Neural cell (in vitro differentiated cells): ENCODE results near the gene CCDC9B. TPM values are rescaled to one million over a fixed set of nuclear protein-coding genes. Genes with fewer than 3 reads are reported as not detected.

Experiments used
- H2AFZ ChIP-seq: fragments of 200-600, 300-800 bp; sonication (generic), shearing (Covaris generic); 2 replicates; pipeline ENCODE4 v1.6.0; 2014; ENCODE audit warnings: low read depth, mild to moderate bottlenecking, antibody characterized with exemption, low read length, moderate library complexity
- H3F3A ChIP-seq: fragments of 200-600 bp; shearing (Covaris generic); 2 replicates; pipeline ENCODE4 v1.6.1; 2016; ENCODE audit warnings: mild to moderate bottlenecking, moderate library complexity, mixed read lengths, antibody characterized with exemption, low read length; ENCODE audit not compliant: insufficient read depth, poor library complexity, severe bottlenecking
- H3K27ac ChIP-seq: fragments of 200-600, 300-800 bp; sonication (generic), shearing (Covaris generic); 2 replicates; pipeline ENCODE4 v1.5.1; 2014; ENCODE audit warnings: mild to moderate bottlenecking, low read length, moderate library complexity
- H3K27me3 ChIP-seq: fragments of 300-800, 200-600 bp; sonication (generic), shearing (Covaris generic); 2 replicates; pipeline ENCODE4 v1.6.0; 2014; ENCODE audit warnings: mild to moderate bottlenecking, low read depth, low read length, moderate library complexity; ENCODE audit not compliant: insufficient read depth
- H3K36me3 ChIP-seq: fragments of 300-800, 200-600 bp; sonication (generic), shearing (Covaris generic); 2 replicates; pipeline ENCODE4 v1.5.1; 2014; ENCODE audit warnings: mild to moderate bottlenecking, antibody characterized with exemption, low read length, moderate library complexity; ENCODE audit not compliant: insufficient read depth
- H3K4me2 ChIP-seq: fragments of 300-800, 200-600 bp; sonication (generic), shearing (Covaris generic); 2 replicates; pipeline ENCODE4 v1.6.0; 2014; ENCODE audit warnings: mild to moderate bottlenecking, low read length
- H3K4me3 ChIP-seq: fragments of 300-800, 200-600 bp; sonication (generic), shearing (Covaris generic); 2 replicates; pipeline ENCODE4 v1.5.1; 2014; ENCODE audit warnings: mild to moderate bottlenecking, low read length, moderate library complexity
- H3K79me2 ChIP-seq: fragments of 200-600 bp; shearing (Covaris generic); replicated peaks from 2 replicates; pipeline ENCODE4 v1.6.0; 2014; ENCODE audit warnings: mild to moderate bottlenecking, low read length, moderate library complexity; ENCODE audit not compliant: insufficient read depth
- H3K9ac ChIP-seq: fragments of 300-800, 200-600 bp; sonication (generic), shearing (Covaris generic); 2 replicates; pipeline ENCODE4 v1.6.1; 2016; ENCODE audit warnings: mild to moderate bottlenecking, low read length, mixed read lengths
- H3K9me2 ChIP-seq: fragments of 200-600 bp; shearing (Covaris generic); 2 replicates; pipeline ENCODE4 v1.6.1; 2016; ENCODE audit warnings: mild to moderate bottlenecking, low read length, mixed read lengths; ENCODE audit not compliant: insufficient read depth
- H3K9me3 ChIP-seq: fragments of 200-600, 300-800 bp; sonication (generic), shearing (Covaris generic); 2 replicates; pipeline ENCODE4 v1.6.1; 2016; ENCODE audit warnings: mild to moderate bottlenecking, mixed run types, low read length, moderate library complexity, mixed read lengths
- H4K20me1 ChIP-seq: fragments of 200-600 bp; shearing (Covaris generic); 2 replicates; pipeline ENCODE4 v1.6.1; 2016; ENCODE audit warnings: mild to moderate bottlenecking, mixed run types; ENCODE audit not compliant: insufficient read depth
- CTCF ChIP-seq: fragments of 450-650 bp; IDR thresholded peaks from 2 replicates; pipeline ENCODE4 v1.5.1; 2014; ENCODE audit warnings: antibody characterized with exemption, mild to moderate bottlenecking, moderate library complexity; ENCODE audit not compliant: poor library complexity, severe bottlenecking
- EP300 ChIP-seq: fragments of 450-650 bp; conservative IDR thresholded peaks from 2 replicates; pipeline ENCODE4 v1.6.1; 2014; ENCODE audit warnings: antibody characterized with exemption, mild to moderate bottlenecking, moderate library complexity; ENCODE audit not compliant: poor library complexity, severe bottlenecking
- EZH2 ChIP-seq: fragments of 200-600, 300-800 bp; shearing (Covaris generic), sonication (generic); IDR thresholded peaks from 2 replicates; pipeline ENCODE4 v1.6.1; 2014; ENCODE audit warnings: antibody characterized with exemption, low read length, borderline replicate concordance, mild to moderate bottlenecking; ENCODE audit not compliant: insufficient read depth, poor library complexity, severe bottlenecking
- MXI1 ChIP-seq: fragments of 450-650 bp; conservative IDR thresholded peaks from 2 replicates; pipeline ENCODE4 v1.6.1; 2014; ENCODE audit warnings: antibody characterized with exemption, mild to moderate bottlenecking; ENCODE audit not compliant: poor library complexity, severe bottlenecking
- POLR2AphosphoS5 ChIP-seq: IDR thresholded peaks from 2 replicates; pipeline ENCODE4 v1.6.1; 2012
- REST ChIP-seq: IDR thresholded peaks from 2 replicates; pipeline ENCODE4 v1.6.1; 2012; ENCODE audit warnings: borderline replicate concordance
- SMC3 ChIP-seq: fragments of 450-650 bp; conservative IDR thresholded peaks from 2 replicates; pipeline ENCODE4 v1.6.1; 2014; ENCODE audit warnings: antibody characterized with exemption, mild to moderate bottlenecking, moderate library complexity; ENCODE audit not compliant: poor library complexity
- TAF1 ChIP-seq: IDR thresholded peaks from 2 replicates; pipeline ENCODE4 v1.6.1; 2012; ENCODE audit warnings: low read depth
- polyA plus RNA-seq: library from polyadenylated mRNA; depleted of rRNA; stranded (reverse); fragments of >200 nt; gene quantifications from 2 replicates; pipeline ENCODE4 v1.2.3, GENCODE V29; 2014

CCDC9B gene
- polyA plus RNA-seq, 1 donor from 2014 or later: not detected

DNA sequence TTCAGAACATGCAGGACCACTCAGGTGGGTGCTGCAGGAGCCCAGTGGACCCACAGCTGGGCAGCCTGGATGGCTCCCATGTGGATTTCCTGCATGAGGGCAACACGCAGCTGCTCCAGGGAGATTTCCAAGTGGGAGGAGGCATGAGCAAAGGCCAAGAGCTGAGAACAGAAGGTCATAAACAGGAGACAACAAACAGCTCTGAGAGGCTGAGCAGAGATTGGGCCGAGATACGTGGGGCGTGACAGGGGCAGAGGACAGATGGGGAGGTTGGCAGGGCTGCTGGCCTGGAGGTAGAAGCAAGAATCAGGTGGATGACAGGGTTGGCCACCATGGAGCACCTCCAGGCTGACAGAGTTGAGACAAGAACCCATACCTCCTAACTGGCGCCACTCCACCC is 13.0 kb upstream of the CCDC9B start (continued):
- TF ChIP-seq CTCF: no peak

DNA sequence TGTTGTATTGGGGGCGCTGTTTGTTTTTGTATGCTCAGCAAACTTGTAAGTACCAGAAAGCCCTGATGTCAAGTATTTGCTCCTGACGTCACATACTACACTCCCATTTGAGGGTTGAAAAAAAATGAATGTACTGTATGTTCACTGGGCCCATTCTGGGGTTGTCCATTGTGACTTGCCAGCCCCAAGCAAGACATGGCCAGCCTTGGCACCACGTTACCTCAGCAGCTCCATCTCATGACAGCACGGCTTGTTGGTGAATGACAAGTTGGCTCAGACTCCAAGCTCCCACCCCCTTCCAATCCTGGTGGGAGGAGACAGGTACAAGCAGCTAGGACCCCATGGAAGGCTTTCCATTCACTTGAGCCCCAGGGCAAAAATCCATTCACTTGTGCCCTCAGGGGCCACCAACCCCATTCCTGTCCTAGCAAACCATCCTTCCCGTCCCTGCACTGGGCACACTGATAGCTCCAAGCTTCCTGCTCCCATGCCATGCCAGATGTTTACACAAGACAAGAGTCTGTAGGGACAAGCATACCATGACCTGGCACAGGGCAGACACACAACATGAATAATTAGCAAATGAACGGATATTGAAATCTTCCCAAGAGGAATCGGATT is 11.7 kb upstream of the CCDC9B start:
- Histone ChIP-seq H2AFZ (no peak overlapping the region), H3K4me2 (no peak overlapping the region), H4K20me1 (no peaks in the 10 kb centered on the region), H3F3A (no peaks in the 10 kb centered on the region), H3K9me3 (no peaks in the 10 kb centered on the region), H3K9ac (no peak overlapping the region), H3K79me2 (no peaks in the 10 kb centered on the region), H3K36me3 (no peaks in the 10 kb centered on the region), H3K9me2 (no peaks in the 10 kb centered on the region), H3K27me3 (no peaks in the 10 kb centered on the region), H3K27ac (no peak overlapping the region), H3K4me3 (no peak overlapping the region)
- no peak for TF ChIP-seq MXI1
- no peak for TF ChIP-seq EP300
- TF ChIP-seq REST: no peak
- no peak for TF ChIP-seq EZH2
- no peak for TF ChIP-seq CTCF
- no peak for TF ChIP-seq POLR2AphosphoS5
- no peak for TF ChIP-seq TAF1
- no peak for TF ChIP-seq SMC3

- no peak overlapping the region for H2AFZ ChIP-seq
- no peaks in the 10 kb centered on the region for H3K27me3 ChIP-seq
- H3K9me3 ChIP-seq: no peaks in the 10 kb centered on the region
- no peak overlapping the region for H3K27ac ChIP-seq
- H3K79me2 ChIP-seq: no peaks in the 10 kb centered on the region
- no peak for TF ChIP-seq SMC3
- no peak overlapping the region for H3K4me3 ChIP-seq
- H4K20me1 ChIP-seq: no peaks in the 10 kb centered on the region
- no peaks in the 10 kb centered on the region for H3K9me2 ChIP-seq
- no peak overlapping the region for H3K4me2 ChIP-seq
- no peaks in the 10 kb centered on the region for H3F3A ChIP-seq
- no peak overlapping the region for H3K9ac ChIP-seq
- no peaks in the 10 kb centered on the region for H3K36me3 ChIP-seq
These were observed 8.4 kb upstream of the CCDC9B start for GRCh38 chr15:40349163-40349562.
